HG02885 (cell line): ENCODE results near the gene STEAP1B.

Experiments used
- ATAC-seq: cut with Tn5 transposase; IDR thresholded peaks from one replicate; pipeline ENCODE4 v1.9.1; 2021; ENCODE audit warnings: mild to moderate bottlenecking; ENCODE audit not compliant: unreplicated experiment, poor library complexity

STEAP1B gene

DNA sequence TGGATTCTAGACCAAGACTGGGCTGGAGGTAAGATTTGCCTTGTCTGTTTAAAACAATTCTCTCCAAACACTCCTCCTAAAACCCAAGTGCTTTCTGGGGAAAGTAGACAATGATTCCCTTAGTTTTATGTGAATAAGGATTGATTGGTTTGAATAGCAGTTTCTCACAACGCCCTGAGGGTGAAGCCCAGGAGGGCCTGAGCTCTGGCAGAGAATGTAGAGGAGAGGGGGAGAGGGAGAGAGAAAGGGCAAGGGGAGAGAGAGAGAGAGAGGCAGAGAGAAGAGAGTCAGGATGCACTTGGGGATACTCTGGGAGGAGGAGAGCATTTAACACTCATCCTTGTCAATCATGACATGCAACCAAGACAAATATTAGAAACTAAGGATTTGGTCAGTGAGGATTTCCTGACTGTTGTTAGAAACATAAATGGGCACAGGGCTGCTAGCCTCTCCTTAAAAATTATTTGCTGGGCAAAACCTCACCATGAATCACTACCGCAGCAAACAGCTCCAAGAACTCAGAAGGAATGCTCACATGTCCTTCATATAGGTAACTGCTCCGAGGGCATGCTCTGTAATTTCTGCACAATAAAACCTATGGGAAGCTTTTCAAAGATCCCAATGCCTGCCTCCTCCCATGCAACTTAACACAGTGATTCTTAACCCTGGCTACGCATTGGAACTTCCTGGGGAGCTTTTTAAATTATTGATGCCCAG, 87.9 kb downstream of the STEAP1B start:
- ATAC-seq: no peak

DNA sequence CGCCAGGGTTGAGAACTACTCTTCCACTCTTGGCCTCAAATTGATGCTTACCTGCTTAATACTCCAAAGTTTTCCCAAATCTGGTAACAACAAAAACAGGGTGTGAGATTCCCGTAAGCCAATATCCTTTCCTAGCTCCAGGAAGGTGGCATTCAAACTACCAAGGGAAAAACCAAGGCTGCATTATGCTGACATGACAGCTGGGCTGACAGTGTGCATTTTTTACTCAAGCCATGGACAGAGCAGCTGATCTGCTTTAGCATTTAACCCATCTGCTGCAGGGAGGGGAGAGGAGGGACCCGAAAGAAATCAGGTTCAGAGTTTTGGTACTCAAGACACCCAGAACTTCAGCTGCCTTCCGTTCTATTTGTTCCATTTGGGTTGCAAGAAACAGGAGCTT, 93.3 kb downstream of the STEAP1B start:
- ATAC-seq: no peak

DNA sequence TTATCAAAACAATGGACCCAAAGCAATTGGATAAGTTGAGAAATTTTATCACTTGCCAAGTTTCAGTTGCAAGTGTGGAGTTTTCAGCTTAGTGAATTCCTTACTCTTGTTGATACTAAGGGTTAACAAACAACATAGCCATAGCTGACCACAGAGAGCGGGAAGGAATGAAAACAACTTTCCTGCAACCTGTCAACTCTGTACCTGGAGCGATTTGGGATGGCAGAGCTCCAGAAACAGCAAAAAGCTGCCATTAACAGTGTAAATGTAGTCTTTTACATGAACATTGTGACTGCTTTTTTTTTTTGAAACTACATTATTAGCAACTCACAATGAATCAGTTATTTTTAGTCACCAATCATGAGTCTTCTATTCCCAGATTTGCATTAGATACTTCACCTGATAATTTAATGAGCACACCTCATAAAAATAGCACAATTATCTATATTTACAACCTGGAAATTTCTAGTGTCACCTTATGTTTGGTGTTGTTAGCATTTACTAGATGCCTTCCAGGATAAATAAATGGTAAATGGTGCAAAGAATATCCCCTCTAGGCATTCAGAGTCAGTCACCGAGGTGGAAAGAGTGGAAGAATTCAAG, 95.5 kb downstream of the STEAP1B start:
- ATAC-seq: no peak

DNA sequence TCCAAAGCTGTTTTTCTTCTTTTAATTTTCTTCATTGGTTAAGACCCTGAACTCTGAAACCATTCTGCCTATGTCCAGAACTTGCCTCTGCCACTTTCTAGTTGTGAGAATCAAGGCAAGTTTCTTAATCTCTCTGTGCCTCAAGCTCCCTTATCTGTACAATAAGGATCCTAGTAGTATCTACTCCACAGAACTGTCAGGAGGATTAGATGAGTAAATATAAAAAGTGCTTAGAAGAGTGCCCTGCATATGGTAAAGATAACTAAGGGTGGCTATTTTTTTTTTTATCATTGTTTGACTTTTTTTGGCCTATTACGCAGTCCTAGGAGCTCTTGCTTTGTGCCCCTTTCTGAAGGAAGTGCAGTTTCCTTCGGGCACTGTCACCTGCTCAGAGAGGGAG, 96.6 kb downstream of the STEAP1B start:
- no peak for ATAC-seq

DNA sequence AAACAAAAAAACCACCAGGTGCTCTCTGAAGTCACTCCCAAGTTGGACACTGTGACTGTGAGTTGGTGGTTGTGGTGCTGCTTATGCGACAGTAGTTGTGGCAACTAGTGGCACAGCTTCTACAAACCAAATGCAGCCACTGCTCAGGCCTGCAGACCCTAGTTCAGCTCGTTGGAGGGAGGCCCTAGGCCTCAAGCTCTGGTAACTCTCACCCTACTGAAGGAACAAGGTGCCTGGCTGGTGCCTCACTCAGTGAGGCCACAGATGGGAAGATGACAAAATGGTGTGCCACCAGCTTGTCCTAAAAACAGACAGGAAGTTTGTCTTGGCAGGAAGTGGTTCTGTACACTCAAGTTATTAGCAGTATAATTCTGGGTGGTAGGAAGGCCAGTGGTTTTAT, 97.7 kb downstream of the STEAP1B start:
- ATAC-seq: peak; percentile 40

DNA sequence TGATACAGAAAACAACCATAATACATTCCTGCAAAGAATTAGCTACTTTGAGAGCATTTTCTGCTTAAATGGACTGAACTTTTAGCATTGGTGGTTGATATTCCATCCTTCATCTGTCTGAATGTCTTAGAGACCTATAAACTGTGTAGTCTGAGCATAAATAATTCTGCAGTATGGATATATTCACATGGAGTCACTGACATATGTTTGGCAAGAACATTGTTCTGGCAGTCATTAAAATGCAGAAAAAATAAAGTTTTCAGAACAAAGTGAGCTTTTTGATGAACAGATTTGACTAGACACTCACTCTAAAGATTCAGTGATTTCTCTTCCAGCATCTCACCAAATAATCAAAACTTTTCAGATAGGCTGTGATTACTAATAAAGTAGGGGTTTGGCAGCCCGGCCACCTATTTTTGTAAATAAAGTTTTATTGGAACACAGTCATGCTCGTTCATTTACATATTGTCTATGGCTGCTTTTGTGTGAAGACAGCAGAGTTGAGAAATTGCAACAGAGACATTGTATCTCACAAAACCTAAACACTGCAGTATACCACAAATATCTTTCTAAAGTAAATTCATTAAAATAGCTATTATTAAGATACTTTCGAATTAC, 98.9 kb downstream of the STEAP1B start:
- no peak for ATAC-seq

DNA sequence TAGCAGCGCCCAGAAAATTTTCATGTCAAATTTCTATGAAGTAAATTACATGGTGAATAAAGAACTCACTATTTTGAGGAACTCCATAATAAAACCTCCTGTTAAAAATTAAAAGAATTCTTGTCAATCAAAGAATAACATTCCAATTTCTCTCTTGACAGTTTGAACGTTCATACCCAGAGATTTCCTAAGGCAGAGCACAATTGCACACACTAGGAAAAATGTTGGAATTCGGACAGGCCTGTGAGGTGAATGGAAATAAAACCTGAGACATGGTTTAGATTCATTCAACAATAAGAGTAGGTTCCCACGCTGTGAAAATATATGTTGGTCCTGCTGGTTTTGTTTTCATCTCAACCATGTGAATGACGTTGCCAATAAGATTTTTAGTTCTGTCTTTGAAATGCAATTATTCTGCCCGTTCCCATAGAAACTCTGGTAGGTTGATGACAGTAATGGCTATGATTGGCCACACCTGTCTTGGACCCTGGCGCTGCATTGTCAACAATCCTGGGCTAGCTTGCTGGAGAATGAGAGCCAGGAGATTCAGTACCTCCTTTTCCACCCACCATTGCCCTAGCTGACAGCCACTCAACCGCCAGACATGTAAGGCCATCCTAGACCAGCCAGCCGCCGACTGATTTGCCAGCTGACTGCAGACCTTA, 99.7 kb downstream of the STEAP1B start:
- no peak for ATAC-seq

DNA sequence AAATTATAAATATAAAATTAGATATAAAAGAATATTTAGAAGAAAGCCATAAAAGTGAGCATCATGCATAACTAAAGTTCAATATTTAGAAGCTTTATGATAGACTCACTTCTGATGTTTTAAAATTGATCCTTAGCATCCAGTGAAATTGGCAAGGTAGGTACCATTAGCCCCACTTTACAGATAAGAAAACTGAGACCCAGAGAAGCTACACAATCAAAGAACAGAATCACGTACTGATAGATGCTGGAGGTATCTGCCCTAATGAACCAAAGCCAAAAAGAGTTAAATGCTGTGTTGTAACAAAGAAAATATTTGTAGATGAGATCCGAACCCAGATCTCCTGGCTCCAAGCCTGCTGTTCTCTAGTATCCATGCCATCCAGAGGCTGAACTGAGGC, 100.4 kb downstream of the STEAP1B start:
- ATAC-seq: no peak

DNA sequence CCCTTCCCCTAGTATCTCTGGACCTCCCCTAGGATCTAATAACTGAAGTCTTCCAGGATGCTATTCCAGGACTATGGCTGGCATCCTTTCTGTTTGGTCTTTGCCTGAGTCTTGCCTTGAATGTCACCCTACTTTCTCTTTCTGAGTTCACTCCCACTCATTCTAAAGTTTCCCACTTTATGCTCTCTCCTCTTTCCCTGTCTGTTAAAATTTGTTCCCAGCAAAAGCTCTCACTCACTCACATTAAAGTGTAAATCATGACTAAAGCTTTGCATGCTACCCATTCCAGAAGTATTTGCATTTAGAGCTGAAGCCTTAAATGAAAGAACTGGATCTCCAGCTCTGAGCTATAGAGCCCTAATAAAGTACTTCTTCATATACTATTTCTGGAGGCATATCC, 100.9 kb downstream of the STEAP1B start:
- ATAC-seq: no peak

DNA sequence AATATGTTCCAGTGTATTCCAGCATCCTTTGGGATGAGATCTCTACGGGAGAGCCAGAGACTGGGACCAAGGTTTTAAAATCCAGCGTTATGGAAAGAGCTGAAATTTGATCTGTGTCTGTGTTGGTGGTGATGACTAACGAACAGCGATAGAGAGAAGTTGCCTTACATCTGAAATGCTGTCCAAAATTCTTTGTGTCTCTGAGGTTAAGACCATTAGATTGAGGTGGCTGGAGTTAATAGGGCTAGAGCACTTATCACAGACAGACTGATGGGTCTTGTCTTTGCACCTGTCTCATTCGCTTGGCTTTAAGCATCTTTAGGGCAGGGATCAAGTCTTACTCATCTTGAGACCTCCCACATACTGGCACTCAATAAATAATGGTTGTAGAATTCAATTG, 102.0 kb downstream of the STEAP1B start:
- no peak for ATAC-seq

DNA sequence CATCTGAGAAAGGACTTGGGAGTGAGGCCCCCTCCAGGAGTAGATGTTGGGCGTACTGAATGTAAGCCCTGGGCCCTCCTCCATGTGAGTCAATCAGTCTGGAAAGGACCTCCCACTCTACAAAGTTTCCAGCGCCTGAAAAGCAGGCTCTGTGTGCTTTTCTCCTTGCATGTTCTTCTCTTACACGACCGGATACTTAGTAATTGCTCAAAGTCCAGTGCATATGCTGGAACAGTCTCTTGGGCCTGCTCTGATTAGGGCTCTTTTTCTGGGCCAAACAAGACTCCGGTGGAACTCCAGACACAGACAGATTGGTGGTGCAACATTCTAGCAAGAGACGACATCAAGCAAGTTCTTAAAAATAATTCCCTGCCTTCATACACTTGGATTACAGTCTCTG, 104.8 kb downstream of the STEAP1B start:
- no peak for ATAC-seq

DNA sequence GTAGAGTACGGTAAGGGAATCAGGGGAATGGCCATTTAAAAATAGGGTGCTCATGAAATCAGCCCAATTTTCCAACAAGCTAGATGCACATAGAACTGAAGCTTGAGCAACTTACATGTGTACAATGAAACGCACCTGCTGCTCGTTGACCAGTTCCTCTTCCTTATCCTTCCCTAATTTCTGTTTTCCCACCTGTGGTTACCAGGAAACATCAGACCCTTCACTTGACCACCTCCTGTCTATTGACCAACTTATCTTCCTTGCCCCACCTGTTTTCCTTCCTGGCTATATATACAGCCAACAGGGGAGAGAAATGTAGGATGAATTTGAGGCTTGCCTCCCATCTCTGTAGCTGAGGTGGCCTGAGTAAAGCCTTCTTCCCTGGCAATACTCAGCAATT, 105.2 kb downstream of the STEAP1B start:
- no peak for ATAC-seq

DNA sequence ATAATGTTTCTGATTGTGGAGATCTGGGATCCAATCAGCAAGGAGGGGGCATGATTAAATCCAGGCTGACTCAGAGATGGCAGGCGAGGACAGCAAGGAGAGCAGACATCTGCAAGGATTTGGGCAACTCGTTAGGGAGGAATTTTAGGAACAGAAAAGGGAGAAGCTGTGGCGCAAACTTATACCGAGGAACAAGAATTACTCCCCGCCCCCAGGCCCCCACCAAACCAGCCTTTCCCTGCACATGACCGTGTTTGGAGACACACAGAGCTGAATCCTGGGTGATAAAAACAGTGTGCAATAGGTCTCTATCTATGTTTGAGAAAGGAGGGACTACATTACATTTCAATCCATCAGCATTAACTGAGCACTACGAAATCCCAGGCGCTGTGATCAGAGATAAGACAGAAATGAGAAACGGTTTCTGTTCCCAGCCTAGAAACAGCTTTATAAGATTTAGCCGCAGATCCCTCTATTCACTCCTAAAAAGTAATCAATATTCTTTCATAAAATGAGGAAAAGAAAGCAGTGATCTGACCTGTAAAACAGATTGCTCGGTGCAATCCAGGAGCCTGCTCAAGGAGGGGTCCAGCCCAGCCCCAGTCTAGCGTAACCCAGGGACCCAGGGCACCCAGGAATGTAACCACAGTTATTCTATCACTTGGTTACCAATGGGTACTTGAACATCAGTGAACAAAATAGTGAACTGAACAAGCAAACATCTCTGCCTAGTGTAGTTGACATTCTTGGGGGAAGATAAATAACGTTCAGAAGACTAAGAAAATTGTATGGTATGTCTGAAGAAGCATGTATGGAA, 105.9 kb downstream of the STEAP1B start:
- no peak for ATAC-seq

DNA sequence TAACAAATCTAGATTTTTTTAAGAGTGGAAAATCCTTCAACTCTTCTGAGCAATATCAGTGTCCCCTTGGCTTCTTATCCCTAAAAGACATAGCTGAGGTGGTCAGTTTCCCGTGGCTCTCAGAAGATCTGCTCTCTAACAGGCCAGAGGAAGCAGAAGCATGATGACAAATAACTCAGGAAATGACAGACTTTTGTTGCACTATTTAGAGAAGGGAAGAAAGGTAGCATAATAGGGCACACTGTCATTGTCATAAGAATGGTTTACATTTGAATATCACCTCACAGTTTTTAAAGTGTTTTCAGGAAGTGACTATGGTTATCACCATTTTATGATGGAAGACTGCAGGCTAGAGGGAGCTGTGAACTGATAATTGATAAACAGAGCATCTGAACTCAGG, 109.5 kb downstream of the STEAP1B start:
- no peak for ATAC-seq

DNA sequence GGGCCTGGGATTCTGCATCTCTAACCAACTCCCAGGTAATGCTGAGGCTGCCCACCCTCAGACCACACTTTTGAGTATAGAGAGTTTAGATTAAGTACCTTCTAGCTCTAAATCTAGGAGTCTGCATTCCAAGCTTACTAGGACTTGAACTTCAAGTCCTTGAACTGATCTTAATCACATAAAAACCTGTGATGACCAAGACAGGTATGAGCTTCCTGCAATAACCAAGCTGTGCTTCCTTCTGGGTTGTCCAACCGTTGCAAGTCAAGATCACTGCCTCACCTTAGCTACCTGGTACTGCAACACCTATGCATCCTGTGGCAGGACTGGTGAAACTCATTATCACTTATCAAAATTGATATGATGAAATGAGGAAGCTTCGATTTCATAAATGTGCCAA, 110.1 kb downstream of the STEAP1B start:
- no peak for ATAC-seq

DNA sequence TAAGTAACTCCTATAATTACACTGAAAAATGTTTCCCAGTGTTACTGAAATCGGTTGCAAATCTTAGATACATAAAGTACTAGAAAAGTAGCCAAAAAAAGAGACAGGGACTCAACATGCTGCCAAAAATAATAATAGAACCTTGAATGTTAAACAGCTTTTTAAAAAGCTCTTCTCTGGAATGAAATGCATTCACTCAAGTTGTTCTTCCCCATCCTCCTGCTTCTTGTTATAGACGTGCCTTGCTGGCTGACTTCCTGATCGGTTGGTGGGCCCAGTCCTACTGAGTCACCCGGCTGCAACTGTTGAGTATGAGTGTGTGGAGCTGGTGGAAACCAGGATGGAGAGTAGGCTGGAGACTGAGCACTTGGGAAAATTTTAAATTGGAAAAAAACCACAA, 112.4 kb downstream of the STEAP1B start:
- no peak for ATAC-seq

DNA sequence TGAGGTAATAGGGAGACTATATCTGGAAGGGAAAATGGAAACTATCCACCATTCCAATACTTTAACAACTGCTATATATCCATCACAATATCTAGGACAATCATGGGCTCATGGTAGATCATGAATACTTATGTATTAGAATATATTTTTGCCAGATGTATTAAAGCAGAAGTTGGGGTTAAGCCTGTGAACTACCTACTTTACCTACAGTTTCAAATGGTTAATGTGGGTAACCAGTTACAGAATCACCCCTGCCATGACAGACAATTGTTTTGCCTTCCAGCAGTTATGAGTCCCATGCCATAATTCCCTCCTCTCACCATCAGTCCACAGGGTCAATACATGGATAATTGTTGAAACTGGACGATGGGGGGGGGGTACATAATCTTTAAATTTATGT, 113.1 kb downstream of the STEAP1B start:
- peak; percentile 59 for ATAC-seq

DNA sequence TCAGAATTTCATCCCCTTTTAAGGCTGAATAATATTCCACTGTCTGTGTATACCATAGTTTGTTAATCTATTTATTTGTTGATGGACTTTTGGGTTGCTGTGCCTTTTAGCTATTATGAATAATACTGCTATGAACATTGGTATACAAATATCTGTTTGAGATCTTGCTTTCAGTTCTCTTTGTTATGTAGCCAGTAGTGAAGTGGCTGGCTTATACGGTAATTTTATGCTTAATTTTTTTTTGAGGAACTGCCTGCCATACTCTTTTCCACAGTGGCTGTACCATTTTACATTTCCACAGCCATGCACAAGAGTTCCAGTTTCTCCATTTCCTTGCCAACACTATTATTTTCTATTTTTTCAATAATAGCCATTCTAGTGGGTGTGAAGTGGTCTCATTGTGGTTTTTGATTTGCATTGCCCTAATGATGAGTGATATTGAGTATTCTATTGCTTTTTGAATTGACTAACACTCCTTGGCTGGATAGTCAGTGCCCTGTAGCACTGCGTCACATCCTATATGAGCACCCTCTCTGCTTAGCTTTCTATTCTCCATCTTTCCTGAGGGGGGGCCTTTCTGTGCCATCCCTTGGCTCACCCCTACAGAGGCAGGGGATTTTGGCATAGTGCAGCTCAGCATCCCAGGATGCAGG, 113.7 kb downstream of the STEAP1B start:
- ATAC-seq: peak; percentile 62

DNA sequence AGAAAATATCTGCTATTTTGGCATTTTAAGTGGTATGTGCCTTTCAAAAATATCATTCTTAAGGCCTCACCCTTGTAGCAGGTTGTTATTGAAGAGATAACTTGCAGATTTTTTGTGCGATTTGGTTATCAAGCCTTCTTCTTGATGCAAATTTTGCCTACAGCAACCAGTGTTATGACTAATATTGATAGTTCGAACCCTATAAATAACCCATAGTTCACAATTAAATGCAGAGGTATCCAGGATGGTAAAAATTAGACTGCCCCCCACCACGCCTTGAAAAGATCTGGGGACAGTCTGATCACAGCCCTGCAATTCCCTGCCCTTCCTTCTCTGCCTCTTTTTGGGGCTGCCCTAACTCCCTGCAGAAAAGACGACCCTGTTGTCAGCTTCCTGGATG, 114.7 kb downstream of the STEAP1B start:
- peak; percentile 43 for ATAC-seq

DNA sequence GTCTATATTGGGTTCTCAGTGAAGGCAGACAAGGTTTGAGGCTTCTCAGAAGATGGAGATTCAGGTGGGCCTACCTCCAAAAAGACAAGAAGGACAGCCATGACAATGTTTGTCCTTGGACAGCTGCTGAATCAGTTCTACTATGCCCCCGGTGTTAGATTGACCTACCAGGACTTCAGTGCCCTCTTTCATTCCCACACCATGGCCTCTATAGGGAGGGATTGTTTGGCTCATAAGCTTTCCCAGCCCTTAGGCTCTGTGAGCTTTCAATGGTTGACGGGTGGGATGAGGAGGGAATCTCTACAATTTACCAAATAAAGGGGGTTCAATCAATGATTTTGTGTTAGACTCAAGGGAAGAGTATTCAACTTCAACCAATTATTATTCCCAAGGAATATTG, 119.7 kb downstream of the STEAP1B start:
- ATAC-seq: no peak
